HG02943 (cell line): ENCODE data around the gene NRL.
"Not testable (repeated sequence)": the region's sequence is repeated elsewhere in the genome, so short reads cannot be mapped to it uniquely, and the experiment has no call there.

Experiments used
- ATAC-seq: cut with Tn5 transposase; IDR thresholded peaks from one replicate; pipeline ENCODE4 v1.9.1; 2021; ENCODE audit warnings: mild to moderate bottlenecking, low read depth, moderate library complexity; ENCODE audit not compliant: unreplicated experiment

Gene NRL

DNA sequence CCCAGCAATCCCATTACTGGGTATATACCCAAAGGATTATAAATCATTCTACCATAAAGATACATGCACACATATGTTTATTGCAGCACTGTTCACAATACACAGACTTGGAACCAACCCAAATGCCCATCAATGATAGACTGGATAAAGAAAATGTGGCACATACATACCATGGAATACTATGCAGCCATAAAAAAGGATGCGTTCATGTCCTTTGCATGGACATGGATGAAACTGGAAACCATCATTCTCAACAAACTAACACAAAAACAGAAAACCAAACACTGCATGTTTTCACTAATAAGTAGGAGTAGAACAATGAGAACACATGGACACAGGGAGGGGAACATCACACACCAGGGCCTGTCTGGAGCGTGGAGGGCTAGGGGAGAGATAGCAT, 83.4 kb downstream of the NRL start:
- not testable (repeated sequence) for ATAC-seq

DNA sequence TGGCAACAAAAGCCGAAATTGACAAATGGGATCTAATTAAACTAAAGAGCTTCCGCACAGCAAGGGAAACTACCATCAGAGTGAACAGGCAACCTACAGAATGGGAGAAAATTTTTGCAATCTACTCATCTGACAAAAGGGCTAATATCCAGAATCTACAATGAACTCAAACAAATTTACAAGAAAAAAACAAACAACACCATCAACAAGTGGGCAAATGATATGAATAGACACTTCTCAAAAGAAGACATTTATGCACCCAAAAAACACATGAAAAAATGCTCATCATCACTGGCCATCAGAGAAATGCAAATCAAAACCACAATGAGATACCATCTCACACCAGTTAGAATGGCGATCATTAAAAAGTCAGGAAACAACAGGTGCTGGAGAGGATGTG, 85.1 kb downstream of the NRL start:
- ATAC-seq = not testable (repeated sequence)
